Activated naive CD8-positive, alpha-beta T cell treated with anti-CD3 and anti-CD28 coated beads for 36 hours (primary cell): Measurements from ENCODE around the gene AVPR2. TPM values are rescaled to one million over a fixed set of nuclear protein-coding genes. Genes with fewer than 3 reads are reported as not detected.

ENCODE experiments used
- DNase-seq: peaks from one replicate; pipeline ENCODE4 v3.0.0; 2021
- H3K27ac Mint-ChIP-seq: one replicate; pipeline ENCODE4 v1.8.0; 2022; ENCODE audit warnings: mild to moderate bottlenecking, moderate library complexity, mixed read lengths
- H3K27me3 Mint-ChIP-seq: one replicate; pipeline ENCODE4 v1.8.0; 2022; ENCODE audit warnings: mild to moderate bottlenecking, mixed read lengths
- H3K36me3 Mint-ChIP-seq: one replicate; pipeline ENCODE4 v1.8.0; 2021; ENCODE audit warnings: mild to moderate bottlenecking, mixed read lengths
- H3K4me1 Mint-ChIP-seq: one replicate; pipeline ENCODE4 v1.8.0; 2021; ENCODE audit warnings: mixed read lengths
- H3K4me3 Mint-ChIP-seq: one replicate; pipeline ENCODE4 v1.8.0; 2022; ENCODE audit warnings: mild to moderate bottlenecking, moderate library complexity, mixed read lengths
- H3K9me3 Mint-ChIP-seq: one replicate; pipeline ENCODE4 v1.8.0; 2022; ENCODE audit warnings: mixed read lengths
- total RNA-seq, 2 experiments: library from RNA; stranded (reverse); gene quantifications; one replicate each; pipeline ENCODE4 v1.2.3, GENCODE V29; 2021

Gene AVPR2
- total RNA-seq, 2 experiments from 2014 or later = not detected

DNA sequence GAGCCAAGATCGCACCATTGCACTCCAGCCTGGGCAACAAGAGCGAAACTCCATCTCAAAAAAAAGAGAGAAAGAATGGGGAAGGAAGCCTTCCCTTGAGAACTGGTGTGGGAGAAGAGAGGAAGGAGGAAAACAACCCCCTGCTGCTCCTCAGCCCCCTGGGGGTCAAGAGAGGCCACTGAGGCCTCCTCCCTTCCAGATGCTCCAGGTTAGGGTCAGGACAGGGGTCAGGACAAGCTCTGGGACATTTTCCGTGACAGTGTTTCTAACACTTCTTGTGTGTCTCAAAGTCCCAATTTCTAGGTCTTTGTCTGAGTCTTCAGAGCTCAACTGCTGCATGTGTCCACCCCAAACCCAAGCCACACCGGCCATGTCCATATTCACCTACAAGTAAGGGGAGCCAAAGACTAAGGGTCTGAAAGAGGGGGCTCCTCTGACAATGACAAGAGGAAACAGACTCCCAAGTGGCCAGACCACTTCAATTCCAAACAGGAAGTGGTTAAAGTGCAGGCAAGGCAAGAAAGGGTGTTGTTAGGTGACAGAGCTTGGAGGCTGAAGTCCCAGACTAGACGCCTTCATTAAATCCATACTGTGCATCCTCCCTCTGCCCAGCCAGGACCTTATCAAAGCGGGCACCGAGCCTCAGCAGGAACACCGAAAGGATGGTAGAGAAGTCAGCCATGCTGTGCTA is 26.8 kb upstream of the AVPR2 start:
- no peak for DNase-seq
- peaks cover 39% of the 10 kb centered on the region for H3K27me3 Mint-ChIP-seq
- no peak overlapping the region for H3K4me3 Mint-ChIP-seq
- H3K27ac Mint-ChIP-seq = no peak overlapping the region
- H3K4me1 Mint-ChIP-seq = peaks cover 20% of the 10 kb centered on the region
- no peaks in the 10 kb centered on the region for H3K36me3 Mint-ChIP-seq
- H3K9me3 Mint-ChIP-seq = no peaks in the 10 kb centered on the region

DNA sequence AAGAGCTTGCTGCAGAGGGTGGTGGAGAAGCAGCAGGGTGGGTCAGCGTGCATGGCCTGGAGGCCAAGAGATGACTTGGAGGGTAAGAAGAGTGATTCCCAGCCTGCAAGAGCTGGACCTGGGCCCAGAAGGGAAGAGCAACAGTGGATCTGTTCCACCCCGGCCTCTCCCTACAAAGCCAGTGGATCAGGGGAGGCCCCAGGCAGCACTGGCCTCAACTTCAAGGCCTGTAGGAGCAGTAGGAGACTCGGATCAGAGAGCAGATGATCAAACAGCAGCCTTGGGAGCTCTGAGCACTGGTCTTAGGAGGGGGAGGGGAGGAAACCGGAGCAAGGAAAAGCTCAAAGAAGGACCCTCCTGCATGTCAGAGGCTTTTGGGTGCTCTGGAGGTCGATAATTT is 26.1 kb upstream of the AVPR2 start:
- no peak for DNase-seq
- Mint-ChIP-seq H3K4me1 (peaks cover 20% of the 10 kb centered on the region), H3K36me3 (no peaks in the 10 kb centered on the region), H3K4me3 (no peak overlapping the region), H3K27ac (no peak overlapping the region), H3K9me3 (no peaks in the 10 kb centered on the region), H3K27me3 (peaks cover 37% of the 10 kb centered on the region)

DNA sequence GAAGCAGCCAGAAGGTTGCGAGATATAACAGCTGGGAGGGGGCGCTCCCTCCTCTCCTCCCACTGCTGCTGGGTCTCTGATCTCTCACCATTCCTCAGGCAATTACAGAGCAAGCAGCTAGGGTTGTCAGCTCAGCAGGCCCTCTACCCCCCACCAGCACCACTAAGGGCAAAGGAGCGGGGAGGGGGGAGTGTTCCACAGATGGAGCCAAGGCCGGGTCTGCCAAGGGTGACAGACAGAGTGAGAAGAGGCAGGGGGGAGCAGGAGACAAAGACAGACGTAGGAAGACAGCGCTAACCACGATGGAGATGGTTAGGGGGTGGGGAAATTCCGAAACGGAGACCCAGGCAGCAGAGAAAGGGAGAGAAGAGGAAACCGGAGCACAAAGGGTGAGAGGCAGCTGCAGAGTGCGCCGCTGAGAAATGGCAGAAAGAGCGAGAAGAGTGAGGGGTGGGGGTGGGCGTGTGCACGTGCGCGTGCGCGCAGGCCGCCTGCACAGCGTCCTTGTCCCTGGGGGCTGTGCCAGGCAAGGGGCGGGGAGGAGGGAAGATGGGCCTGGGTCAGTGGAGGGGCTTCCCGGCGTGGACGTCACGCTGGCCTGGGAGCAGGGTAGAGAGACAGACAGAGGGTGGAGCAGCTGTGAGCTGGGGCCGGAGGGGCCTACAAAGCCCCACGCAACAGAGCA is 25.4 kb upstream of the AVPR2 start:
- Mint-ChIP-seq H3K4me3 (peak overlapping the region; percentile 47), H3K36me3 (no peaks in the 10 kb centered on the region), H3K27ac (no peak overlapping the region), H3K4me1 (peaks cover 20% of the 10 kb centered on the region), H3K9me3 (no peaks in the 10 kb centered on the region), H3K27me3 (peaks cover 44% of the 10 kb centered on the region)
- peak; percentile 42 for DNase-seq

DNA sequence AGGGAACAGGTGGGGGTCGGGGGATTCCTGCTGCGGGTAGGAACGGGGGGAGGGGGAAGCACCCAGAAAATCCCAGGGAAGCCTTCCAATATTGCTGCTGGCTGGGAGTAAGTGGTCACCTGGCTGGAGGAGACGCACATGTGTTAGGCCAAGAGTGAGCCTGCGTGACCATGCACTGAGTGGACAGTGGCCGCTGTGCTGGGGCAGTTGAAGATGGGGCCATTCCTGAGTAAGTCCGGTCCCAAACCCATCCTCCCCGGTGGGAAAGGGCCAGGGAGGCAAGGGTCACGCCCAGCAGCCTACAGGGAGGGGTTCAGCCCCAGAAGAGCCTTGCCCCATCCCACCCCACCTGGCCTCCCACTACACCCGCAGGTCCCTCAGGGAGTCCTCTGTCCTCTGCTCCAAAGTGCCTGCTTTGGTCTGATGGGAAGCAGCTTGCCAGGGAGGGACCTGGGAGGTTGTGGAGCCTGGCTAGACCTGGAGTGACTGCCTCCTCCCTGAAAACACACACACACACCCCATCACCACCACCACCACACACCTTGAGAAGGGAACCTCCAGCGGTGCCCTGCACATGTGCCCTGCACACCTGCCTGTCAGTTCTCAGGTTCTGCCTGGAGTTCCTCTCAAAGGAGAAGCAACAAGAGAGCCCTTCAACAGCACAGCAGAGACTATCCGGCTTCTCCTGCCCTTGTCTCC is 24.6 kb upstream of the AVPR2 start:
- H3K27me3 Mint-ChIP-seq = peaks cover 48% of the 10 kb centered on the region
- H3K27ac Mint-ChIP-seq = no peak overlapping the region
- no peaks in the 10 kb centered on the region for H3K9me3 Mint-ChIP-seq
- H3K4me3 Mint-ChIP-seq = no peak overlapping the region
- no peaks in the 10 kb centered on the region for H3K36me3 Mint-ChIP-seq
- peaks cover 20% of the 10 kb centered on the region for H3K4me1 Mint-ChIP-seq
- DNase-seq = no peak

DNA sequence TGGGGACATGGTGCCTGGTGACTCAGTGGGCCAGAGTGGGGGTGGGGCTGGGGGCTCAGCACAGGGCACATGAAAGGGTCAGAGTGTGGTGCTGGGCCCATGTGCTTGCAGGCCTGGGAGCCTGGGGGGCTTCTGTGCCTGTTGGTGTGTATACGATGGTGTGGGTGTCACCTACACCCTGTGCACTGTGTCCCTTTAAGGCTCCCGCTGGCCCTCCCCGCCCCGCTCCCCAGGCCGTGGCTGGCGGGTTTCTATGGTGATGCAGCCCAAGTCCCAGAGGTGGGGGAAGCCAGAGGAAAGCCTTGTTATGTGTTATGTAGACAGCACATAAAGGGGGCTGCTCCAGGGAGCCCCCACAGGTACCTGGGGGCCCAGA is 24.0 kb upstream of the AVPR2 start:
- H3K4me1 Mint-ChIP-seq = peaks cover 20% of the 10 kb centered on the region
- H3K4me3 Mint-ChIP-seq = no peak overlapping the region
- H3K9me3 Mint-ChIP-seq = no peaks in the 10 kb centered on the region
- no peak overlapping the region for H3K27ac Mint-ChIP-seq
- DNase-seq = no peak
- peaks cover 51% of the 10 kb centered on the region for H3K27me3 Mint-ChIP-seq
- no peaks in the 10 kb centered on the region for H3K36me3 Mint-ChIP-seq

DNA sequence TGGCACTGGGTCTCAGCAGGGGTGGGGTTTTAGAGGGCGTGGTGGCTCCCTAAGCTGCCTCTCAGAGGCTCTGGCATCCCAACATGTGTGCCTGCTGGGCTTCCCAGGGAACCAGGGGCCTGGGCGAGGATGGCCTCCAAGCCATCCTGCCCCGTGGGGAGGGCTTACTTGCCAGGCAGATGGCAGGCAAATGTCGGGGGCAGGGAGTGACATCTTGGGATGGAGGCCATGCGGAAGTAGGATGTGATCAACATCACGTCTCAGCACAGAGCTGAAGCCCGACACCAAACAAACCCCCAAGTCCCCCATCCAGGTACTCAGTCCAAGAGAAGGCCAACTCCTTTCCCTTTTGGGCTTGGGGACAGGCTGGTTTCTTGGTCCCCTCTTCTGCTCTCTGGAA is 23.2 kb upstream of the AVPR2 start:
- Mint-ChIP-seq H3K4me3 (no peak overlapping the region), H3K4me1 (peaks cover 20% of the 10 kb centered on the region), H3K36me3 (no peaks in the 10 kb centered on the region), H3K9me3 (no peaks in the 10 kb centered on the region), H3K27ac (no peak overlapping the region), H3K27me3 (peaks cover 49% of the 10 kb centered on the region)
- no peak for DNase-seq

DNA sequence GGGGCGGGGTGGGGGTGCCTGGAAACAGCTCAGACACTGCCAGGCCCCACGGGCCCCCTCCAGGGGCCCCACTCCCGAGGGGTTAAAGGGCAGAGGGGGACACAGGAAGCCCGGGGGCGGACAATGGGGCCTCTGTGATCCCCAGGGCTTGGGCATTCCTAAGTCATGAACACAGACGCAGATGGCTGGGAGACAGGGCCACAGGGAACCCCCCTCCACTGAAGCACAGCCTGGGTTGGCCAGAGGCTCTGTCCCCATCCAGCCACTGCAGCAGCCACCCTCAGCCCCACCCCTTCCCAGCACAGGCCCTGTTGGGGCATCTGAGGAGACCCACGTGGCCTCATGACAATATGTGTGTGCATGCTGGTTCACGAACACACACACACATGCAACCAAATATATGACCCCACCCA is 22.4 kb upstream of the AVPR2 start:
- peaks cover 45% of the 10 kb centered on the region for H3K27me3 Mint-ChIP-seq

DNA sequence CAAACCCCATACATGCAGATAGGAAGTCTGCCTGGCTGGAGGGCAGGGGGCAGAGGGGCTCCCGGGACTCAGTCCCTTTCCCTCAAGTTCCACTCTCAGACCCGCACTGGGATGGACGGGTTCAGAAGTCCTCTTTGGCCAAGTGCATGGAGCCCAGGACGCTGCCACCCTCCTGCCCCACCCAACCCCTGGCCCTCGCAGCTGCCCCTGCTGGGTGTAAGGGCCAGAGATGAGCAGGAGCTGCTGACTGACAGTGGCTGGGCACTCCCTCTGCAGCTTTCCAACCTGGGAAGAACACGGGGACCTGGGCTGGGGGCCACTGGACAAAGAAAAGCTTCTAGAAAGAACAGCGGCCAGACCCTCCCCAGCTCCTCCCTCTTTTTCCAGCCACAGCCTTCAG is 21.9 kb upstream of the AVPR2 start:
- H3K27me3 Mint-ChIP-seq = peaks cover 48% of the 10 kb centered on the region
- no peaks in the 10 kb centered on the region for H3K9me3 Mint-ChIP-seq
- H3K36me3 Mint-ChIP-seq = no peaks in the 10 kb centered on the region
- no peak overlapping the region for H3K4me3 Mint-ChIP-seq
- H3K27ac Mint-ChIP-seq = no peak overlapping the region
- peaks cover 20% of the 10 kb centered on the region for H3K4me1 Mint-ChIP-seq
- DNase-seq = no peak

More for the DNA sequence above, 22.4 kb upstream of the AVPR2 start:
- no peaks in the 10 kb centered on the region for H3K9me3 Mint-ChIP-seq
- H3K36me3 Mint-ChIP-seq = no peaks in the 10 kb centered on the region
- H3K4me3 Mint-ChIP-seq = no peak overlapping the region
- no peak overlapping the region for H3K27ac Mint-ChIP-seq
- H3K4me1 Mint-ChIP-seq = peaks cover 20% of the 10 kb centered on the region
- DNase-seq = no peak

DNA sequence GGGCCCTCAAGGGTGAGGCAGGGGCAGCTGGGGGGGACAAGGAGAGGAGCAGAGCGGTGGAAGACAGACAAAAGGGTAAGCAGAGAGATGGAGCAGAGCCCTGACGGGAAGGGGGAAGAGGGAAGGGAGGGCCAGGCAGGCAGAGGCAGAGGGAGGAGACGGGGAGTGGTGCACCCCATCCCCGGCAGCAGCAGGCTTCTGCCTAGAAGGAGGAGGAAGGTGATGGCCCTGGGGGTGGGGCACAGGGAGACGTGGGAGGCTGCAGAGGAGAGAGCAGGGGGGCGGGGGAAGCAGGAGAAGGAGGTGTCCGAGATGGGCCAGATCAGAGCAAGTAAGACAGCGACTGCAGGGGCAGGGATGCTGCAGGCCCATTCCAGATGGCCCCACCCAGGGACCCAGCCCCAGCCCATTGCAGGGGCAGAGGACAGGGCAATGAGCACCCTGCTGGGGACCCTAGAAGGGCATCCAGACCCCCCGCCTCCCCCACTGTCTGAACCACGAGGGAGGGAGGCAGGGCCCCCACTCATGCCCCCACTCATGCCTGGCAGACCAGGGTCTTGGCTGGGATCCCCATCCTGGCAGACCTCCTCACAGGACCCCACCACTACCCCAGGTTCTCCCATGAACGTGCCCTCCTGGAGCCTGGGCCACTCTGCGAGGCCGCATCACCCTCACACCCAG is 21.2 kb upstream of the AVPR2 start:
- Mint-ChIP-seq H3K27ac (no peak overlapping the region), H3K9me3 (no peaks in the 10 kb centered on the region), H3K27me3 (peaks cover 46% of the 10 kb centered on the region), H3K4me1 (peaks cover 13% of the 10 kb centered on the region), H3K4me3 (no peak overlapping the region), H3K36me3 (no peaks in the 10 kb centered on the region)
- no peak for DNase-seq

DNA sequence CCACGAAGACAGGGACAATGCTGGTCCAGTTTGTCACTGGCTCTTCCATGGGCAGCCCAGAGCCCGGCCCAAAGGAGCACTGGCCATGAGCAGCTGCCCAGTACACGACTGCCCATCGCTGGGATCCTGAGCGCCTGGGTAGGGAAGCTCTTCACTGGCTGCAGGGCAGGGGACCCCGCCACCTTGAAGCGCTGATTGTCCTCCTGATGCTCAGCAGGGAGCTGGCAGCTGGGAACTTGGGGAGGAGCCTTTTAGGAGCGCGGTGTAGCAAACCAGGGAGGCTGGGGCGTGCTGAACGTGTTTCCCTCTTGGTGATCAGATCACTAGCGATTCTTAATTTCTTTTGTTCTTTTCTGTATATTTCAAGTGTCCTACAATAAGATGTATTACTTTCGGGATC is 20.3 kb upstream of the AVPR2 start:
- Mint-ChIP-seq H3K4me3 (no peak overlapping the region), H3K27ac (no peak overlapping the region), H3K4me1 (peaks cover 7% of the 10 kb centered on the region), H3K36me3 (no peaks in the 10 kb centered on the region), H3K9me3 (no peaks in the 10 kb centered on the region), H3K27me3 (peaks cover 40% of the 10 kb centered on the region)
- DNase-seq = no peak

DNA sequence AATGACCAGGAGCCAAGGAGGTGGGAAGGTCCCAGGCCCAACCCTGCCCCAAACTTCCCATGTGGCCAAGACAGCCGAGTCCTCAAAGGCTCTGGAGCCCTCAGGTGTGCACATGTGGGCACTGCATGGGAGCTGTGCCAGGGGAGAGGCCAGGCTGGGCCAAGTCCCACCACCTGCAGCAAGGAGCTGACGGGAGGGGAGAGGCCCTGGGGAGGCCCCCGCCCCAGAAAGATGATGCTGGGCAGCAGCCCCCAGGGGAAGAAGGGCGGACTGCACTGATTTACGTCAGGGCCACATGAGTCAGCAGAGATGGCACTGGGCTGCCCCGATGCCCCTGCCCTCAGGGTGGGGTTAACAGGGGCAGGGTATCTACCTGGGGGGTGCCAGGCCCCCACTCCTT is 19.9 kb upstream of the AVPR2 start:
- Mint-ChIP-seq H3K27me3 (peaks cover 36% of the 10 kb centered on the region), H3K4me3 (no peak overlapping the region), H3K4me1 (peaks cover 4% of the 10 kb centered on the region), H3K36me3 (no peaks in the 10 kb centered on the region), H3K27ac (no peak overlapping the region), H3K9me3 (no peaks in the 10 kb centered on the region)
- no peak for DNase-seq

DNA sequence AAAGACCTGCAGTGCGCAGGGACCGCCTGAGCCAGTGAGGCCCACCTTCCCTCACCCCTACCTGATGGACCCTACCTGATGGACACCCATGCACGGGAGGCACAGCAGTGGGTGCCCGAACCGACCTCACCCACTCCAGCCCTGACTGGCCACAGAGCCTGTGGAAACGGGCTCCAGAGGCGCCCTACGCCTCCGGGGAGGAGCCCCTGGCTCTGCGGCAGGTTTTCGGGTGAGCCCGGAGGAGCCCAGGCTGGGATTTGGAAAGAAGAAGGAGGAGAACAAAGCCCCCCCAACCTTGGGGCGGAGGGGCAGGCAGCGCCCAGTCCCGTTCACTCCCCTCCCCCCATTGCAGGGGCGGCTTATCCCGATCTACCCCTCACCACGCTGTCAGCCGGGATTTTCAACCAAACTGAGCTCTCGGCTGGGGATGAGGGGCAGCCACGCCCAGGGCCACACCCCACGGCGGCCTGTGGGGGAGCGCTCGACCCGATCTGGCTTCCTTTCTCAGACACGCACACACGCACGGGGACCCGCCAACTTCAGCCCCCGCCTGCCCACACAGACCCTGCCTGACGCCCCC is 19.2 kb upstream of the AVPR2 start:
- Mint-ChIP-seq H3K36me3 (no peaks in the 10 kb centered on the region), H3K27ac (no peak overlapping the region), H3K4me1 (peaks cover 2% of the 10 kb centered on the region), H3K9me3 (no peaks in the 10 kb centered on the region), H3K27me3 (peaks cover 34% of the 10 kb centered on the region), H3K4me3 (peak overlapping the region; percentile 37)
- DNase-seq = no peak

DNA sequence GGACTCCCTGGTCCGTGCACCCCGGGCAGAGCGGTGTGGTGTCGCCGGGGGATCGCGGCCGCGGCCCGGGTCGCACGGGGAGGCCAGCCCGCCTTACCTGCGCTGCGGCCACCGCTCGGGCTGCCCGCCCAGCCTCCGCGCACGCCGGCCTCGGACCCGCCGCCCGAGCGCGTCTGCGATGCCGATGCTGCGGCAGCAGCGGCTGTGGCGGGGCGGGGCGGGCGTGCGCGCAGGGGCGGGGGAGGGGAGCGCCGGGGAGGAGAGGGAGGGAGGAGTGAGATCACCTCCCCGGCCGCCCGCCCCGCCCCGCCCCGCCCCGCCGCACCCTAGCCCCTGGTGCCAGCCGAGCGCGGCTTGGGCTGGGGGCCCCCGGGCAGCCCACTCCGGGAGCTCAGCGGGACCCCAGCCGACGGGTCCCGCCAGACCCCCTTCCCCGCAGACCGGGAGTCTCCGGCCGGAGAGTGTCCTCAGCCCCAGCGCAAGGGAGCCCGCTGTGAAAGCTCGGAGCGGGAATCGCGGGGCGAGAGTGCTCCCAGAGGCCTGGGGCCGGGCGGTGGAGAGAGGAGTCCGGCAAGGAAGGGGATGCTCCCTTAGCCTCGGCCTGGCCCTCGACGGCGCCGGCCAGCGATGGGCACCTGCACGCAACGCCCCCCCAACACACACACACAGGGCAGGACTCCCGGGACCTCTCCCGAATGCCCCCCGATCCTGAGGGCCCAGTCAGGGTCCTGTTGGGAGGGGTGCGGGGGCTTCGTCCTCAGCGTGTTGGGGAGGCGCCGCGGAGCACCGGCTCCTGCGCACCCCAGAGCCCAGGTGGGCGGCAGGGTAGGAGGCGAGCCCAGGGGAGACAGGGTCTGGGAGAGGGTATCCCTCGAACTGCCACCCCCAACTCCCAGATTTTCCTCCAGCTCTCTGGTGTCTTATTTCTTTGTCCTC is 18.2 kb upstream of the AVPR2 start, which contains the start of gene L1CAM:
Gene L1CAM, minus strand, starts transcription at position 206 of the 936 bp plus-strand sequence. CDS start 10,337 bp downstream, outside the sequence.
- no peak for DNase-seq
- peak within 1 kb of the TSS; percentile 37 for H3K4me3 Mint-ChIP-seq
- H3K4me1 Mint-ChIP-seq = peaks cover 2% of the 10 kb centered on the region
- no peaks in the 10 kb centered on the region for H3K36me3 Mint-ChIP-seq
- H3K27ac Mint-ChIP-seq = no peak within 1 kb of the TSS
- peaks cover 31% of the 10 kb centered on the region for H3K27me3 Mint-ChIP-seq
- no peaks in the 10 kb centered on the region for H3K9me3 Mint-ChIP-seq

DNA sequence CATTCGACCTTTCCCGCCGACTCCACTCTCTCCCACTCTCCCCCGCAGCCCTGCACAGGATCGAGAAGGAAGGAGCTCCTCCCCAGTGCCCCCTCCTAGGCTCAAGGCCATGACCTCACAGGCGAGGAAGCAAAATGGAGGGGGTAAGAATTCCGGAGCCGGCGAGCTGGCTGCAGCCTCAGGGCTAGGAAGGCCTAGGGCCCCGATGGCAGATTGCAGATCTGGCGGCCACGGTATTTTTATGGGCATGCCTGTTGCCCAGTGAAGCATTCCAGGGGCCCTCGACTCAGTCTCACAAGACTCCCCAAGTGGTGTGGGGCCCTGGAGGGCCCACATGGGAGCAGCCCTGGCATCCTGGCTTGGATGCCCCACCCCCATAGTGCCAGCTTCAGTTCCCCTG is 17.6 kb upstream of the AVPR2 start:
- Mint-ChIP-seq H3K27ac (no peak overlapping the region), H3K9me3 (no peaks in the 10 kb centered on the region), H3K27me3 (peaks cover 31% of the 10 kb centered on the region), H3K4me1 (peaks cover 2% of the 10 kb centered on the region), H3K36me3 (no peaks in the 10 kb centered on the region), H3K4me3 (no peak overlapping the region)
- no peak for DNase-seq
